B cell (primary cell): ENCODE measurements around the gene GALM. TPM values are rescaled to one million over a fixed set of nuclear protein-coding genes. Genes with fewer than 3 reads are reported as not detected.
"Not testable (repeated sequence)": the region's sequence is repeated elsewhere in the genome, so short reads cannot be mapped to it uniquely, and the experiment has no call there.

ENCODE experiments used
- ATAC-seq: fragments of 200-7000 bp; cut with Tn5 transposase; one replicate; pipeline ENCODE4 v1.10.0; 2021; ENCODE audit warnings: low read depth, mild to moderate bottlenecking, moderate number of reproducible peaks, moderate library complexity
- CTCF ChIA-PET: fragments of 350-600 bp; sonication (Branson Sonifier 250); formaldehyde crosslinking; loops from one replicate; lab custom pipeline; 2021; ENCODE audit warnings: antibody characterized with exemption, inconsistent platforms; lab: Charles Lee
- POLR2A ChIA-PET: fragments of 350-600 bp; sonication (Branson Sonifier 250); formaldehyde crosslinking; loops from one replicate; lab custom pipeline; 2021; ENCODE audit warnings: antibody characterized with exemption; lab: Charles Lee
- DNase-seq: peaks from one replicate; pipeline ENCODE4 v3.0.0; 2013
- H2AFZ ChIP-seq: 2 replicates; pipeline ENCODE4 v1.6.1; 2012; ENCODE audit warnings: mild to moderate bottlenecking, low read depth, low read length; ENCODE audit not compliant: insufficient read depth, poor library complexity, severe bottlenecking
- H3K27ac ChIP-seq, 2 donors: 1 replicate in 1 of 2; 2 replicates in 1 of 2; pipeline ENCODE4 v1.5.1; 2012 to 2013; ENCODE audit warnings: low read length in 2 of 2, mild to moderate bottlenecking in 2 of 2, moderate library complexity in 1 of 2
- H3K27me3 ChIP-seq, 4 experiments: fragments of 200-600 bp in 1 of 4; sonication (generic) in 1 of 4; replicated peaks in 1 of 4; 1 replicate in 2 of 4; 2 replicates in 2 of 4; pipeline versions ENCODE4 v1.6.1 to v1.7.0; 2013 to 2016; ENCODE audit warnings: low read length in 3 of 4, mild to moderate bottlenecking in 2 of 4, mixed read lengths in 1 of 4, moderate library complexity in 1 of 4; ENCODE audit not compliant: insufficient read depth in 4 of 4, control insufficient read depth in 3 of 4; ENCODE audit errors: control extremely low read depth in 1 of 4
- H3K36me3 ChIP-seq, 2 experiments: replicated peaks in 1 of 2; 1 replicate in 1 of 2; 2 replicates in 1 of 2; pipeline versions ENCODE4 v1.6.1 to v1.7.1; 2013; ENCODE audit warnings: low read length in 1 of 2; ENCODE audit not compliant: insufficient read depth in 2 of 2, control insufficient read depth in 1 of 2; ENCODE audit errors: control extremely low read depth in 1 of 2, extremely low read depth in 1 of 2
- H3K4me1 ChIP-seq, 2 donors: fragments of 200-600 bp in 1 of 2; sonication (generic) in 1 of 2; 1 replicate in 1 of 2; 2 replicates in 1 of 2; pipeline versions ENCODE4 v1.5.1 to v1.6.1; 2013 to 2017; ENCODE audit warnings: low read length in 2 of 2; ENCODE audit not compliant: control insufficient read depth in 2 of 2, insufficient read depth in 2 of 2
- H3K4me2 ChIP-seq: replicated peaks from 2 replicates; pipeline ENCODE3; 2012; ENCODE audit warnings: mild to moderate bottlenecking, low read depth, low read length; ENCODE audit not compliant: poor library complexity, severe bottlenecking
- H3K4me3 ChIP-seq, 5 experiments: fragments of 200-600 bp in 1 of 5; sonication (generic) in 1 of 5; 1 replicate in 3 of 5; 2 replicates in 2 of 5; pipeline versions ENCODE4 v1.5.1 to v1.7.0; 2011 to 2016; ENCODE audit warnings: low read length in 4 of 5, mild to moderate bottlenecking in 4 of 5, low read depth in 2 of 5, control low read depth in 1 of 5, moderate library complexity in 1 of 5; ENCODE audit not compliant: insufficient read depth in 1 of 5; ENCODE audit errors: control extremely low read depth in 1 of 5, extremely low read depth in 1 of 5
- H3K79me2 ChIP-seq: fragments of 200-600 bp; sonication (generic); one replicate; pipeline ENCODE4 v1.6.0; 2016; ENCODE audit warnings: low read length; ENCODE audit not compliant: control insufficient read depth, insufficient read depth
- H3K9ac ChIP-seq: fragments of 200-600 bp; sonication (generic); 2 replicates; pipeline ENCODE4 v1.6.1; 2017; ENCODE audit warnings: mild to moderate bottlenecking, low read length, moderate library complexity
- H3K9me3 ChIP-seq, 3 donors: one replicate each; pipeline versions ENCODE4 v1.6.1 to v1.7.1; 2013; ENCODE audit warnings: low read length in 2 of 3; ENCODE audit not compliant: control insufficient read depth in 2 of 3, insufficient read depth in 1 of 3; ENCODE audit errors: control extremely low read depth in 1 of 3
- H4K20me1 ChIP-seq: 2 replicates; pipeline ENCODE4 v1.6.0; 2012; ENCODE audit warnings: mild to moderate bottlenecking, low read length; ENCODE audit not compliant: insufficient read depth, control insufficient read depth, poor library complexity, severe bottlenecking
- H3K27ac Mint-ChIP-seq: one replicate; pipeline ENCODE4 v1.8.0; 2021; ENCODE audit warnings: mixed read lengths
- H3K27me3 Mint-ChIP-seq: one replicate; pipeline ENCODE4 v1.8.0; 2021; ENCODE audit warnings: mixed read lengths
- H3K4me1 Mint-ChIP-seq: one replicate; pipeline ENCODE4 v1.8.0; 2021; ENCODE audit warnings: mixed read lengths
- H3K4me3 Mint-ChIP-seq: one replicate; pipeline ENCODE4 v1.8.0; 2021; ENCODE audit warnings: mixed read lengths
- H3K9me3 Mint-ChIP-seq: one replicate; pipeline ENCODE4 v1.8.0; 2022; ENCODE audit warnings: mixed read lengths; ENCODE audit not compliant: insufficient read depth
- WGBS: methylation state at CpG from one replicate; pipeline ENCODE4 v1.1.5; 2013; ENCODE audit warnings: missing lambda C conversion rate; ENCODE audit not compliant: insufficient coverage; 5-methylcytosine and 5-hydroxymethylcytosine counted together
- intact Hi-C: fragments of 100-400 bp; cut with micrococcal nuclease; formaldehyde crosslinking; loops from one replicate; pipeline ENCODE4 v1.10.0; 2022
- polyA plus RNA-seq: library from polyadenylated mRNA; depleted of rRNA; stranded (reverse); fragments of >200 nt; gene quantifications from 2 replicates; pipeline ENCODE4 v1.2.3, GENCODE V29; 2012
- total RNA-seq, 2 donors: library from RNA; stranded (reverse); fragments of 120-200 nt in 1 of 2; gene quantifications; 1 replicate in 1 of 2; 2 replicates in 1 of 2; pipeline versions ENCODE4 v1.2.3 to v1.2.4, GENCODE V29; 2013 to 2022
- TF ChIP-seq, protein P1 (sequence below): fragments of 200-600 bp; IDR thresholded peaks from one replicate; pipeline ENCODE4 v1.8.0; 2022; ENCODE audit warnings: antibody characterized with exemption, mild to moderate bottlenecking

Gene GALM
- total and polyA plus RNA-seq, 2 donors (not counting 1 experiment from before 2014, with no cell fraction given), result 5.1 to 9.7 TPM

DNA sequence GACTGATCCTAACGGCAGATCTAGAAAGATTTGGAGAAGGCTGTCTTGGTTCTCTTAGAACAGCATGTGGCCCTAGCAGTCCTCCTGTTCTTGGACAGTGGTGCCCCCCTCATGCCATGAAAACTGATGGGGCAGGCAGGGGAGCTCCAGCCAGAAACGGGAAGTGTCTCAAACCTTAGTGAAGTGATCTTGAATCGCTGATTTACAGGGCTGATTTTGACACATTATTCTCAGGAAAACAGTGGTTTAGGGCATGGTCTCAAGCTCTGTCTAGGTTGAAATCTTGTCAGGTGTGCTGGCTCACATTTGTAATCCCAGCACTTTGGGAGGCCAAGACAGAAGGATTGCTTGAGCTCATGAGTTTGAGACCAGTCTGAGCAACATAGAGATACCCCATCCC is 47.4 kb downstream of the GALM start:
- Histone ChIP-seq H3K4me2 (no peak overlapping the region), H3K79me2 (no peaks in the 10 kb centered on the region), H3K4me1 (no peaks in the 10 kb centered on the region), H3K9ac (no peak overlapping the region), H4K20me1 (no peaks in the 10 kb centered on the region), H3K27ac (no peak overlapping the region), H3K9me3 (no peaks in the 10 kb centered on the region), H3K36me3 (peaks cover 0 to 5% of the 10 kb centered on the region in 2 experiments), H3K4me3 (no peak overlapping the region), H2AFZ (no peak overlapping the region), H3K27me3 (no peaks in the 10 kb centered on the region)
- POLR2A ChIA-PET, result no interaction called here
- ATAC-seq (no peak), DNase-seq (no peak)
- peaks cover 4% of the 10 kb centered on the region for H3K9me3 Mint-ChIP-seq
- H3K4me1 Mint-ChIP-seq, result peaks cover 9% of the 10 kb centered on the region
- TF ChIP-seq, protein P1, sequence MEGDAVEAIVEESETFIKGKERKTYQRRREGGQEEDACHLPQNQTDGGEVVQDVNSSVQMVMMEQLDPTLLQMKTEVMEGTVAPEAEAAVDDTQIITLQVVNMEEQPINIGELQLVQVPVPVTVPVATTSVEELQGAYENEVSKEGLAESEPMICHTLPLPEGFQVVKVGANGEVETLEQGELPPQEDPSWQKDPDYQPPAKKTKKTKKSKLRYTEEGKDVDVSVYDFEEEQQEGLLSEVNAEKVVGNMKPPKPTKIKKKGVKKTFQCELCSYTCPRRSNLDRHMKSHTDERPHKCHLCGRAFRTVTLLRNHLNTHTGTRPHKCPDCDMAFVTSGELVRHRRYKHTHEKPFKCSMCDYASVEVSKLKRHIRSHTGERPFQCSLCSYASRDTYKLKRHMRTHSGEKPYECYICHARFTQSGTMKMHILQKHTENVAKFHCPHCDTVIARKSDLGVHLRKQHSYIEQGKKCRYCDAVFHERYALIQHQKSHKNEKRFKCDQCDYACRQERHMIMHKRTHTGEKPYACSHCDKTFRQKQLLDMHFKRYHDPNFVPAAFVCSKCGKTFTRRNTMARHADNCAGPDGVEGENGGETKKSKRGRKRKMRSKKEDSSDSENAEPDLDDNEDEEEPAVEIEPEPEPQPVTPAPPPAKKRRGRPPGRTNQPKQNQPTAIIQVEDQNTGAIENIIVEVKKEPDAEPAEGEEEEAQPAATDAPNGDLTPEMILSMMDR, result no peak
- no peak overlapping the region for H3K27ac Mint-ChIP-seq
- CTCF ChIA-PET, result no interaction called here
- intact Hi-C loops, result no loop called here
- 61% methylated on average over 3 of the region's 3 CpGs for WGBS
- no peak overlapping the region for H3K4me3 Mint-ChIP-seq
- H3K27me3 Mint-ChIP-seq, result no peaks in the 10 kb centered on the region

DNA sequence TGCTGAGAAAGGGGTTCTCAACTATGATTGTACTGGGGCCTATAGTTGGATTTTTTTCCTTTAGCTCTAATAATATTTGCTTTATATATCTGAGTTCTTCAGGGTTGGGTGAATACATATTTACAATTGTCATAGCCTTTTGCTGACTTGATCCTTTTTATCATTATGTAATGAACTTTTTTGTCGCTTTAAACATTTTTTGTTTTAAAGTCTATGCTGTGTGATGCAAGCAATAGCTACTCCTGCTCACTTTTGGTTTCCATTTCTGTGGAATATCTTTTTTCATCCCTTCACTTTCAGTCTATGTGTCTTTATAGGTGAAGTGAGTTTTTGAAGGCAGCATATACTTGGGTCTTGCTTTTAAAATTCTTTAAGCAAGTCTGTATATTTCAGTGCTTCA is 49.0 kb downstream of the GALM start:
- H3K4me3 ChIP-seq, H2AFZ ChIP-seq, H3K9me3 ChIP-seq, H3K4me1 ChIP-seq, H3K27ac ChIP-seq, ATAC-seq, H3K27ac Mint-ChIP-seq, H3K27me3 Mint-ChIP-seq, H3K4me1 Mint-ChIP-seq, H3K4me2 ChIP-seq, POLR2A ChIA-PET, H3K4me3 Mint-ChIP-seq, H3K27me3 ChIP-seq, H3K9ac ChIP-seq, H3K79me2 ChIP-seq, DNase-seq, H3K36me3 ChIP-seq, H4K20me1 ChIP-seq, intact Hi-C loops, H3K9me3 Mint-ChIP-seq: not testable (repeated sequence)
- CTCF ChIA-PET, result interaction anchor here (1.2 kb wide), 1 partner anchor 133 kb away, joined by 3 read pairs; no protein-coding TSS in a partner anchor
- no CpG with 5 or more reads among the region's 1 CpG for WGBS
